ENCODE data around the gene TMEM54.
A peak's percentile ranks its signal among the peaks of the same experiment; 100 is the strongest.

TMEM54 gene

GRCh38 chr1:32896451-32896850, 4.7 kb downstream of the TMEM54 start:
- in situ Hi-C loops (cut with MboI; ENCODE audit: low pct_unique_long_range_greater_than_20kb, low sequenced_read_pairs, unreplicated experiment) = no loop called here
- no peak for DNase-seq (ENCODE audit: low spot score)
- TF ChIP-seq, protein P1, sequence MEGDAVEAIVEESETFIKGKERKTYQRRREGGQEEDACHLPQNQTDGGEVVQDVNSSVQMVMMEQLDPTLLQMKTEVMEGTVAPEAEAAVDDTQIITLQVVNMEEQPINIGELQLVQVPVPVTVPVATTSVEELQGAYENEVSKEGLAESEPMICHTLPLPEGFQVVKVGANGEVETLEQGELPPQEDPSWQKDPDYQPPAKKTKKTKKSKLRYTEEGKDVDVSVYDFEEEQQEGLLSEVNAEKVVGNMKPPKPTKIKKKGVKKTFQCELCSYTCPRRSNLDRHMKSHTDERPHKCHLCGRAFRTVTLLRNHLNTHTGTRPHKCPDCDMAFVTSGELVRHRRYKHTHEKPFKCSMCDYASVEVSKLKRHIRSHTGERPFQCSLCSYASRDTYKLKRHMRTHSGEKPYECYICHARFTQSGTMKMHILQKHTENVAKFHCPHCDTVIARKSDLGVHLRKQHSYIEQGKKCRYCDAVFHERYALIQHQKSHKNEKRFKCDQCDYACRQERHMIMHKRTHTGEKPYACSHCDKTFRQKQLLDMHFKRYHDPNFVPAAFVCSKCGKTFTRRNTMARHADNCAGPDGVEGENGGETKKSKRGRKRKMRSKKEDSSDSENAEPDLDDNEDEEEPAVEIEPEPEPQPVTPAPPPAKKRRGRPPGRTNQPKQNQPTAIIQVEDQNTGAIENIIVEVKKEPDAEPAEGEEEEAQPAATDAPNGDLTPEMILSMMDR (IDR thresholded peaks at IDR 0.05; ENCODE audit: extremely low read depth, insufficient read depth, missing control alignments) = no peak

DNA sequence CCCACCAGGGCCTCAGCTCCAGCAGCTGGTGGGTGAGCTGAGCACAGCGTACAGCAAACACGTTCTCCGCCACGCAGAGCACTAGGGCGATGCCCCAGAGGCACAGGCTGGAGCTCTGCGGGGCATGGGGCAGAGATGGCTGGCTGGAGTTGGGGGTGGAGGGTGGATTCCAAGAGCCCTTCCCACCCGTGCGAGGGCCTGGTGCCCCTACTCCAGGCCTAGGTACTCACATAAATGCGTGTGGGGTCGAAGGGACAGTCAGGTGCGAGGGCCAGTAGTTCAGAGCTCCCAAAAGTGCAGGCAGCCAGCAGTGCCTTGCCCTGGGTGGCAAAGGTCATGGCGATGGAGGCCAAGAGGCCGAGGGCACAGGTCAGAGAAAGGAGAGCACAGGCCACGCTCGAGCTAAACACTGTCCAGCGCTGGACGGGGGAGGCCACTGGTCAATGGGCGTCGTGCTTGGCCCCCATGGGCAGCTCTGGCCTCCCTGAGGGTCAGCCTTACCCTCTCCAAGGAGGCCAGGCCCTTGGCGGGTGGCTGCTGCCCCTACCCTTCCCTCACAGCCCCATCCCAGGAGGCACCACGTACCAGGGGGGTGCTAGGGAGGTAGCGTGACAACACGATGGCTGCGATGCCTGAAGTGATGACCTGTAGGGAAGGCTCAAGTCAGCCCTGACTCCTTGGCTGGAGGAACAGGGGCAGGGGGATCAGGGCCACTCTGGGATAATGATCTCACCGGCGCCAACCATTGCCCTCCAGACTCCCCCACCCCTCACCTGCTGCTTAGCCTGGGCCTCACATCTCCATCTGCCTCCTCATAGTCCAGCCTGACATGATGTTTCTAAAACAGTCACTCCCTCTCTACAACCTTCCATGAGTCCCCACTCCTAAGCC, 5.6 kb downstream of the TMEM54 start:
- TF ChIP-seq, protein P1 (IDR thresholded peaks at IDR 0.05; ENCODE audit: extremely low read depth, insufficient read depth, missing control alignments) = no peak
- in situ Hi-C loops (cut with MboI; ENCODE audit: low pct_unique_long_range_greater_than_20kb, low sequenced_read_pairs, unreplicated experiment) = no loop called here
- DNase-seq (ENCODE audit: low spot score) = no peak

DNA sequence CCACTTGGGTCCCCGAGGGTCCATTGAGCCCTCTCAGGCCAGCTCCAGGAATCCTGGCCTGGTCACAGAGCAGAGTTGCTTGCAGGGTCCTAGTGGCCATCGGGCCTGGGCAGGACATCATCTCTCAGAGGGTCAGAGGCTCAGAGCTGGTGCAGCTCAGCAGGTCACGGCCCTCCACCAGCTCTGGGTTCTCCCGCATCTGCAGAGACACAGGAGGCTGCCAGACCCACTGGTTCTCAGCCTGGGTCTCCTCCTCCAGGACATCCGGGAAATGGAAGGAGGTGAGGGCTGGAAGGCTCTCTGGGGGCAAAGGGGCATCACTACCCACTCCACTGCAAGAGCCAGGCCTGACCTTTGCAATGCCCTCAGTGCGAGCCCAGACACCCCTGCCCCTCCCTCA, 6.5 kb downstream of the TMEM54 start:
- DNase-seq (ENCODE audit: low spot score) = no peak
- in situ Hi-C loops (cut with MboI; ENCODE audit: low pct_unique_long_range_greater_than_20kb, low sequenced_read_pairs, unreplicated experiment) = no loop called here
- TF ChIP-seq, protein P1 (IDR thresholded peaks at IDR 0.05; ENCODE audit: extremely low read depth, insufficient read depth, missing control alignments) = no peak

DNA sequence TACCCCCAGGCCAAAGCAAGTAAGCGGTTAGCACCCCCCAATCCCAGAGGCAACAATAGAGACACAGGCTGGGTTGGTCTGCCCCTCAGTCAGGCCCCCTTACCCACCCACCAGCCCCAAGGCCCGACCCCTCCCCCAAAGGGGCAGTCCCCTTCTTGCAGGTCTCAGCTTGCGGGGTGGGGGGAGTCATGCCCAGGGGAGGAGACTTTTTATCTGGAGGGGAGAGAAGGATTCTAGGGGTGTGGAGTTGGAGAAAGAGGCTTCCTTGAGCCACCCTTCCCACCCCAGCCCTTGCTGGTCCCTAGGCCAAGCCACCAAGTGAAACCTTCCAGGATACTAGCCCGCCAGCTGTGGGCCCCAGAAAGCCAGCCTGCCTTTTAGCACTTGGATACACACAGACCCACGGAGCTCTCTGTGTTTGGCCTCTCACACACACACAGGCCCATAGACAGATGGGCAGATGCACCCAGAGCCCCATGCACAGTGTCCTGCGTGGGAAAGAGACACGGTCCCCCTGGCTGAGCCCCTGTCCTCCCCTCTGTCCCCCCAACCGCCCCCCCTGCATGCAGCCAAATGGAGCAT, 7.1 kb downstream of the TMEM54 start:
- DNase-seq (ENCODE audit: low spot score) = no peak
- TF ChIP-seq, protein P1 (IDR thresholded peaks at IDR 0.05; ENCODE audit: extremely low read depth, insufficient read depth, missing control alignments) = no peak
- in situ Hi-C loops (cut with MboI; ENCODE audit: low pct_unique_long_range_greater_than_20kb, low sequenced_read_pairs, unreplicated experiment) = no loop called here

- TF ChIP-seq, protein P1 (IDR thresholded peaks at IDR 0.05; ENCODE audit: extremely low read depth, insufficient read depth, missing control alignments) = no peak
- DNase-seq (ENCODE audit: low spot score) = no peak
- in situ Hi-C loops (cut with MboI; ENCODE audit: low pct_unique_long_range_greater_than_20kb, low sequenced_read_pairs, unreplicated experiment) = no loop called here
Measured at GRCh38 chr1:32893198-32894018, 7.8 kb downstream of the TMEM54 start.

DNA sequence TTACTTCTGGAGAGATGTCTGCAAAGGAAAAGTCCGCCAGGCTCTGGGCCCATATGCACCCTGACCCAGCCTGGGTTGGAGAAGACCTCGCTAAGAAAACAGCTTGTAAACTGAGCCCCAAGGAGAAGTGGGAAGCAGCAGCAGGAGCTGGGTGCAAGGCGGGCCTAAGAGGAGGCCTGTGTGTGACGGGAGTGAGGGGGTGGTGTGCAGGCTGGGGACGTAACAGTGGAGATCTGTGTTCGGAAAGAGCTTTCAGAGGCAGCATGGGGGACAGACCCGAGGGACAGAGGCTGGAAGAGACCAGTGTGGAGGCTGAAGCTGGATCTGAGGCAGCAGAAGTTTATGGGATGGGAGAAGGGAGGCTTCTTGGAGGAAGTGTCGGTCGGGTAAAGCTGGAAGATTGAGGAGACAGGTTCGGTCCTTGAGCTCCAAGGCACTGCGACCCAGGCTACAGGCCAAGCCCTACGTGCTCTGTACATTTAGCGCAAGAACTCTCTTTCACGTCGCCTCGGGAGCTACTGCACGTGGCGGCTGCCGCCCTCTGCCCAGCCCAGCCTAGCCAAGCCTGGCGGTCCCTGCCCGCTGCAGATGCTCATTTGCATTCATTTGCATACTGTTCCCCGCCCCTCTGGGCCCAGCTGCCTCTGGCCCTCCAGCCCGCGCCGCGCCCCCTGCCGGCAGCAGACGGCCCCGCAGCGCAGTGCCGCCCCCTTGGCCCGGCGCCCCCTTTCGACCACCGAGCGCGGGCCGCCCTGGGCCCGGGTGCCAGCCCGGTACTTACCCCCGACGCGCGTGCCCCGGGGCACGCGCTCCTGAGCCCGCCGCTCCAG, 8.6 kb downstream of the TMEM54 start:
- DNase-seq (ENCODE audit: low spot score) = peak; percentile 81
- in situ Hi-C loops (cut with MboI; ENCODE audit: low pct_unique_long_range_greater_than_20kb, low sequenced_read_pairs, unreplicated experiment) = no loop called here
- TF ChIP-seq, protein P1 (IDR thresholded peaks at IDR 0.05; ENCODE audit: extremely low read depth, insufficient read depth, missing control alignments) = peak; percentile 82

Data from GM13977 (cell line).